GM18517 (cell line): ENCODE results near the gene ABCD3.

ENCODE experiments used
- ATAC-seq: cut with Tn5 transposase; IDR thresholded peaks from one replicate; pipeline ENCODE4 v1.9.1; 2021; ENCODE audit warnings: mild to moderate bottlenecking, moderate library complexity; ENCODE audit not compliant: unreplicated experiment

ABCD3 gene

DNA sequence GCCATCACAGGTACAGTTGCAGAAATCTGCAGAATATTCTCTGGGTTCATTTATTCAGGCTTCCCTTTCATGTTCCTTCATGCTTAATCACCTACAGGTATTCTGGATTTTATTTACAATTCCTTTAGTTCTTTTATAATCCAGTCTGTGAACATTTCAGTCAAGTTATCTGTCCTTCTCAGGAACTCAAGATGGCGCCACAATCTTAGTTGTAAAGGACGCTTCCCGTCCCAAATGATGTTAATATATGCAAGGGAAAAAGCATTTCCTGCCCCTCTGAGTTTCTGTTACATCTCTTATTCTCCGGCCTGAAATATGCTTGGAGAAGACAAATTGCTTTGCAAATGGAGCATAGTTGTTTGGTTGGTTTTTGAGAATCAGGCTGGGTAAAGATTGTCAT lies 104.1 kb downstream of the ABCD3 start:
- ATAC-seq: no peak

DNA sequence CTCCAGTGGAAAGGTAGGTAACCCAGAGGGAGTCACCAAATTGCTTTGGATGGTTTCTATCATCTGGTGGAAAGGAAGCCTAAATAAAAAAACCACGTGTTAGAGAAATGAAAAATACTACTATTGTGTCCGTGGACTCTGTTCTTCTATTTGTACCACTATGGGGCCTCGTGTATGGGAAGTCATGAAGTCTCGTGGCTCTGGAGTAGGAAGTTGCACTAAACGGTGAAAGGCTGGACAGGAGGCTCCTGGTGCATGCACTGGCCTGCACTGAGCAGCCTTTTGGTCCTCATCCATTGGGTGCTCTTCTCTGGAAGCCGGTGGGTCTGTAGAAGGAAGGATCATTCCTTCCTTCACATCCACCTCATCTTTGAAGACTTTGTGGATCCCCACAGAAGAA lies 106.3 kb downstream of the ABCD3 start:
- ATAC-seq: no peak

DNA sequence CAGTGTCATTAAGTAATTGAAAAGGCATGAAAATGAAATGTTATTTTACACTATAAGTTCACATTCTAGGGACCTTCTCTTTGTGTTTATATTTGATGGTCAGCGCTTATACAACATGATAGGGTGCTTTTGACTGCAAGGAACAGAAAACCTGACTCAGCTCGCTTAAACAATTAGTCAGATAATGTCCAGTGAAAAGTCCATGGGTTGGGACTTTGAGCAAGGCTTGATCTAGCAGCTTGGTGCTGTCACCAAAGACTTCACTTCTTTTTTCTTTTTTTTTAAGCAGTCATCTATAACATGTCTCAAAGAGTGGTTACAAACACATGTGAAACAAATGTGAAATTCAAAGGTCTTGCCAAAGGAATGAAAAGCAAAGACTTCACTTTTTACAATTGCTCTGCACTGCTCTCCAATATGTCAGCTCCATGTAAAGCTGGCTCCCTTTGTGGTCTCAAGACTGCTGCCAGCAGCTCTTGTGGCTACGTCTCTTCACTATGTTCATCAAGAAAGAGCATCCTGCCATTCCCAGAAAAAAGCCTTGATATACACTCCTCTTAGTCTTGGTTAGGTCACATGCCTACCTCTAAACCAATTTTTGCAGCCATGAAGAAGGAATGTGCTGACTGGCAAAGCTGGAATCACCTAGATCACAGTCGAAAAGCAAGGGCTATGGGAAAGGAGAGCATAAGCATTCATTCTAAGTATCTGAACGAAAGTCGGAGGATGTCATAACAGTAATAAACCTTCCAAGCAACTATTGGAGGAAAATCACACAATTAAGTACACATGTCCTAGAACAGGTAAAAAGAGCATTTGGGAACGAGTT lies 108.2 kb downstream of the ABCD3 start:
- ATAC-seq: no peak

DNA sequence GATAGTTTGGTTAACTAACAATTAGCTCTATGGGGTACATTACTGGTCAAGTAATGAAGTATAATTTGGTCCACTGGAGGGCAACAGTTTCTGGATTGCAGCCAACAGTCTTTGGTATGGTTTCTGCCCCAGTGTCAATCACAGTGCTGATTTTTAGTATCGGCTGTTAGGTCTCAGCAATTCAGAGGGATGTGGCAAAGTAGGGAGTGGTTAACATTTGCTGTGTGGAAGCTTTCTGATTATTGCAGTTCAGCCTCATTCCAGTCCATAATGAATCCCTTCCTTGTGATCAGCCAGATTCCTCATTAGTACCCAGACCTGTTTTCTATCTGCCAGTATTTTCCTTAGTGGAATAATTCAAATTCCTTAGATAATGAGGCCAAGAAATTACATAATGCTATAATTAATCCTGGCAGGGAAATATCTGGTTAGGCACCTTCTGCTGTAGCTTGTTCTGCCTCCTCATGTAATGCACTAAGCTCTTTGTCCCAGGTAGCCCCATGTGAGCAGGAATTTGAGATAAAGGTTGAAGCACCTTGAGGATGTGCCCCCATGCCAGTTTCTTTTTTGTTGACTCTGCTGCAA lies 109.3 kb downstream of the ABCD3 start:
- no peak for ATAC-seq

DNA sequence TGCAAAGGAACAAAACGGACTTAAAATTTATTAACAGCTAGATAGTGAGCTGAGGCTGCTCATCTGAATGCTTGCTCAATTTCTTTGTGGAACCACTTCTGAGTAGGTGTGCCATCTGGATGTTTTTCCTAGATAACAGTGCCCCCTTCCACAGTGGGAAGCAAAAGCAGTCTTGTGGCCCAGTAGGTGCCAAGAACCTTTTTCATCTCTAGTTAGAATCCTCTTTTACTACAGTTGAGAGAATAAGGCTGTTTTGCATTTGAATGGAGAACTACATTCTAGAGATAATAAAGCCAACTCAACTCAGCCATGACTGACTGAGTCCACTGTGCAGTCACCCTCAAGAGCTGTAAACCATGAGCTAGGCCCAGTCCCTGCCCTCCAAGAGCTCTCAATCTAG lies 110.1 kb downstream of the ABCD3 start:
- ATAC-seq: no peak

DNA sequence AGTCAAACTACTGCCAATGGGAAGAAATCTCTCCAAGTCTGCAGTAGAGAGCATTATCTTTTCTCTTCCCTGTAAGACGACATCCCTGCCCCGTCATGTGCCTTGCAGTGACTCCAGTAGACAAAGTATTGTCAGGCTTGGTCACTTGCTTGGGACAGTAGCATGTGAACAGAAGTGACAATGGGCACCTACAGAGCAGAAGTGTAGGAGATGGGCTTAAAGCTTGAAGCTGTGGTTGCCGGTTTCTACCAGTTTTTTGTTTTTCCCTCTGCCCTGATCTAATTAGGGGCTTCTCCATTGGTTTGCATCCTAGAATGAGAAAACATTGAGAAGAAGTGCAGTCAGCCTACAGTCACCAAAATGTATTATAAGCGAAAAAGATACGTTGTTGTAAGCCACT lies 110.6 kb downstream of the ABCD3 start:
- ATAC-seq: no peak

DNA sequence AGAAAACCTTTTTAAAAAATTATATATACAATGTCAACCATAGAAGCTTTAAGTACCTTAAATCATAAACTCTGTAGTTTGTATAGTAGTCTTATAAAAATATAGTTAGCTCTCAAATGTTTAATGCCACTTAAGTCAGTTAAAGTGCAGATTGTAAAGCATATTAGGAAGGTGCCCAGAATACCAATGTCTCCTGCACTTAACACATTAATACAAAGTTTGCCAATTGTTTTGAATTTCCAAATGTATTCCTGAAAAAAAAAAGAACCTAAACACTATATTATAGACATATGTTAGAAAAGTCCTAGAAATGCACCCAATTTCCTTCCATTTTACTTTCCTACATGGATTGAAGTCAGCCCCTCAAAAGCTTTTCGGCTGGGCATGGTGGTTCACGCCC lies 111.2 kb downstream of the ABCD3 start:
- no peak for ATAC-seq

DNA sequence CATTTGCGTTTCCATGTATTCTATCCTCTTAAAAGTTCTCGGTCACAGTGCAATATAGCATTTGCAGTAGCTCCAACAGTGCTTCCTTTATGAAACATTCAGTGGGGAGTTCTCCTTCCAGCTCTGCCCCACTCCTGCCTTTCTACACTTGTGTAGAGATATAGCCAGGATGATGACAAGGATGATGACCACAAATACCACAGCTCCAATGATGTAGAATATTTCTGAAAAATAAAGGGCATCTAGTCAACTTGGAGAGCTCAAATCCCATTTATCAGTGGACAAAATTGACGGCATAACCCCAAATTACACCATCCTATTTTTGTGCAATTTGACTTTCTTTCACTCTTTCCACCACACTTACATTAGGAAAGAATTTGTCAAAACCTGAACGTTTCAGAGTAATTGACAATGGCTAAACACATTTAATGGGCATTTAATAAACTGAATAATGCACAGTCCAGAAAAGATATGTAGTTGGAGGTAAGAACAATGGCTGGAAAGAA lies 112.2 kb downstream of the ABCD3 start:
- no peak for ATAC-seq

DNA sequence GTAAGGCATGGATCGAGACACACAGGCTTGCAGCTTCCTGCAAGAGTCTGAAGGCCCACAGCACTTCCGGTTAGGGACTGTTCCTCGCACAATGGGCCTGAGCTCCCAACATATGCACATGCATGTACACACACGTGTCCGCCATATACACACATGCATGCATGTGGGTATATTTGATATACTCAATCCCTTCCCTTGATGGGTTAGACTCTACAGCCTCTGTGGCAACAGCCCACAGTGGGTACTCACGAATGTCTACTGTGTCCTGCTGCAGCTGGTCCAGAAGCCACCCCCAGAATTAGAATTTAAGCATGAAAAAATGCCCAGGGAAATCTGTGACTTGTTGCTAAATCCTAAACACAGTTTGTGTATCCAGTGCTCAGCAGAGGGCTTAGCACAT lies 113.5 kb downstream of the ABCD3 start:
- ATAC-seq: no peak

DNA sequence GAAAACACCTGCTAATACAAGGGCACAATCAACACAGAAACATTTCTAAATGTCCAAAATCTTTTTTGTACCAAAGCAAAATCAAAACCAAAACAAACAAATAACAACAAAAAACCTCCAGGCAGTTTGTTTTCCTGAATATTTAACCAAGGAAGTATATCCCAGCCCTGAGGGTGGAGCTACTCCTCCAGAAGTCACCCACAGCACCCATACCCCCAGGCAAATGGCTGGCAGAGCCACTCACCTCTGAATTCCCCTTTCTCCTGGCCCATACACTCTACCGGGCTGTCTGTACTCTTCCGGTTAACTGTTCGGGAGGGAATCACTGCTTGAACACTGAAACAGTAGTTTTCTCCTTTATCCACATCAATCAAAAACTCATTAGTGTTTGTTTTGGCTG lies 113.9 kb downstream of the ABCD3 start:
- no peak for ATAC-seq

DNA sequence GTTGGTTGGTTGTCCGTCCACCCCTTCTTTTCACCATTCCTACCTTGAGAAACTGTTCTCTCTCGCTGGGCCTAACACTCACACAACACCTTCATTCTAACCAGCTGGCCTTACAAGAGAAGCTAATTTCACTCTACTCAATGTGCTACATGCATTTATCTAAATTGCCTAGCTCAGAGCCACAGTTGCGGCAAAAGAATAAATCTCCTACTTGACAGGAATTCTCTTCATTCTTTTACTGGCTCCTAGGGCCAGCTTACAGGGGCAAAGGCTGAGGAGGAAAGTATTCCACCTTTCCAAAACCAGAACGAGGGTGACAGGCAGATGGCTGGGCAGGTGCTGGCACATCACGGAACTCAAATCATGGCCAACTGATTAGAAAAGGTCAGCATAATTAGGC lies 116.9 kb downstream of the ABCD3 start:
- ATAC-seq: no peak

DNA sequence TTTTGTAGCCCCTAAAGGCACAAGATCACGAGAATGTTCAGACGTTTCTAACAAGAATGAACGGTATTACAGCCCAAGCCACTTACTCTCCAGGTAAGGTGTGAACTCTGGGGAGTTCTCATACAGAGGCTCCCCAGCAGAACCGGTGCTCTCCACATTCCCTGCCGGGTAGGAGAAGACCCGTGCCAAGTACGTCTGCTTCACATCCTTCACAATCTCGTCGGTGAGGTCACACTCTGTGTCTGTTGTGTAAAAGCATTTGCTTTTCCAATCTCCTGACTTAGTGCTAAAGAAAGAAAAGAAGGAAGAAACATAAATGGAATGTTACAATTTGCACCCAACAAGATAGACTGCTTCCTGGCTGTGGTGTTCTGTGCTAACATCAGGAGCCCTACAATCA lies 117.7 kb downstream of the ABCD3 start:
- no peak for ATAC-seq

DNA sequence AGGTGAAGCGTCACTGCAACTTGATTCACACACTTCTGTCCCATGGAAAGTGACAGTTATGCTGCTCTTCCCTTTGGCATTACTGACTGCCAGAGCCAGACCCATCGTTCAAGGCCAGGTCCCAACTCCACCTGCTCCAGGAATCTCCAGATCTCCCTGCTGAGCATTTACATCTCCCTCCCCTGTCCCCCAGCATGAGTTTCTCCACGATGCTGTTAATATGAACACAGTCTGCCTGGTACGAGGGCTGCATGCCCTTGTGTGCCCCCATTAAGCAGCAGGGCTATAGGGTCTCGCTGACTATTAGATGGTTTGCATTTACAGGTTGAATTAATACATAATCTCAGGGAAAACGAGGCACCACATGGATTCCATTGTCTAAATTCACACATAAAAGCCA lies 119.1 kb downstream of the ABCD3 start:
- ATAC-seq: no peak

DNA sequence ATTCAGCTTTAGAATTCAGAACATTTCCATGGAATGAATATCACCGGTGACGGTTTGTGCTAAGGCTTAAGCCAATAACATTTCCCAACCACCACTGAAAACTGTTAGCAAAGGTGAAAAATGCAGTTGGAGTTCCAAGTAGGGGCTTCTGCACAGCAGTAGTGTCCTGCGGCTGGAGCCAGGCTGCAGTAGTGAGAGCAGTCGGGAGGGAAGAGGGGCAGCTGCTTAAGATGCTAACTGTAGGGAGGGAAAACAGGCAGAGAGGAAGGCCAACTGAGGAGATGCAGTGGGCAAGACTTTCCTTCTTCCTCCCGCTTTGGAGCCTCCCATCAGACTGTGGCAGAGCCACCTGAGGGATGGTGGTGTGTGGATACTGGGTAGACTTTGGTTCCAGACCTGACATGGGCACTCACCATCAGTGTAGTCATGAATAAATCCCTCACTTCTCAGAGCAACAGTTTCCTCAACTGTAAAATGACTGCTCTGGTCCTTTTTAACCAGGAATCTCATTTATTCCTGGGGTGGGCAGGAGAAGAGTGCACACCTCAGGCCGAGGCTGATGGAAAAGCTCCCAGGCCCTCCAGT lies 120.1 kb downstream of the ABCD3 start:
- ATAC-seq: no peak

DNA sequence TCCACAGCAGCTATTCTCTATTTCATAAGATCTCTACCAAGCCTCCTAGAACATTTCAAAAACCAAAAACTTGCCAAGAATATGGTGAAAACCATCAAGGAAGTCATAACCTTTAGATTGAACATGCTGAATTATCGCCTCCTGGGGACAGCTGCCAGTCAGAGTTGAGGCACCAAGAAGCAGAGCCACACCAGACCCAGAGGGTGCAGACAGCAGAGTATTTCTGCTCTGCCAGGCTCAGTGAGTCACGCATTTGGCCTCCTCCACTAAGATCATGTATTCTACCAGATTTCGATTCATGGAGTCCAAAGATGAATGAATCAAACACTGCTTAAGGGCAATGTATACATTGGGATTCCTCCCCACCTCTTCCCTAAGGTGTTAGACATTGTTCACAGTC lies 121.3 kb downstream of the ABCD3 start:
- ATAC-seq: no peak

DNA sequence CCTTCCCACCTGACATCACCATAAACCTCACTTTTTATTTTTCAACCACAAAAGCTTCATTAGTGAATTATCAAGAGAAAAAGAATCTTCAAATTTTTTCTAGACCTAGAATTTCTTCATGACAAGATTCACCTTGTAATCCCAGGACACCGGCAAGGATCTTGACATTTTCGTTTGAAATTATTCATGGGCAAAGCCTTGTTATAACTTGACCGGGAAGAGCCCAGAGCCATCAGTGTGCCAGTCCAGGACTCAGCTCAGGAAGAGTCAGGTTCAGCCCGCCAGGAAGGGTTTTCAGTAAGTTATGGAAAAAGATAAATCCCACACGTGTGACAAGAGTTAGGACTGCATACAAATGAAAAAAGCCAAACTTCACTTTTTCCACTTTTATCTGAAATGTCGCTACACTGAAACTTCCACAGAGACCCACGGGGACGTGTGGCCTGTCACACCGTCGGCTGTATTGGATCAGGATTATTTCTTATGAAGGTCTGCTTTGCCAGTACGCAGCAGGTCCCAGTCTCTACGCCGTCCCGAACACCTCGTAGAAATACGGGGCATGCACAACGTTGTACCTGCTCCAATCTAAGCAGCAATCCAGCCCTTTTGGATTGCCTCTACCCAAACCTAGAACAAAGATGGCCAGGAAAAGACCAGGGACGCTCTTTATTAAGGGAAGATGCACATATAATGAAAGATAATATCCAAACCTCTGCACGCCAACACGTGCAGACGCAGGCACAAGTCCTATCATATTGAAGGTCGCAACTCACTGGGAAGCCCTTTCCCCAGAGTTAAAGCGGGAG lies 122.5 kb downstream of the ABCD3 start:
- ATAC-seq: no peak

DNA sequence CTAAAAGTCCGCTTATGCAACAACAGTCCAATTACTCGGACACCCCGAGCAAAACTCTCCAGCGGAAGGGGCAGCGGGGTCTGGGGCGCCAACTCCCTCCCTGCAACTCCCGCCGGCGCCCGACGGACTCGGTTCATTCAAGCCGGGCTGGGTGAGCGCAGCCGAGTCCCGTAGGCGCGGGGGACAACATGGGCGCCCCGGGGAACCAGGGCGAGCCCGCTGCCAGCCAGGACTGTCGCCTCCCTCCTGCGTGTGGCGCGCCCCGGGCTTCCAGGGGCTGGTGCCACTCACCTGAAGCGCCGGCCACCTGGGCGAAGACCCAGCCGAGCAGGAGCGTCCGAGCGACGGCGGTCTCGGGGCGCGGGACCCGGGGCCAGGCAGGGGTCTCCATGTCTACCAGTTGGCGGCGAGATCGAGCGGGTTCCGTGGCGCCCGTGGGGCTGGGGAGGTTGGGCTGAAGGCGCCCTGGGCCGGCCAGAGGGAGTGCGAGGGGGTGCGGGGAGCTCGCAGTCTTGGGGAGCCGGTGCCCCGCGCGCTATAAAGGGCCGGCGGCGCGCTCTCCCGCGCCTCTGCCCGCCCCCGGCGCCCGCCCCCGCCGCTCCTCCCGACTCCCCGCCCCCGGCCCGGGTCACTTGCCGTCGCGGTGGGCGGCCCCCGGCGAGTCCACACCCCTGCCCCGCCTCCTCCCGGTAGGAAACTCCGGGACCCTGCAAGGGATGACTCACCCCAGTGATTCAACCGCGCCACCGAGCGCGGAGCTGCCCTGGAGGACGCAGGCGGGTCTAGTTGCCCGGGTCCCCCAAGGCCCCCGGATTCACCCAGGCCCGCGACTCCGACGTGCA lies 123.3 kb downstream of the ABCD3 start, which contains the start of gene F3:
F3 (minus strand) TSS at position 514 of the 842 bp plus-strand sequence; CDS start at position 391, 123 bp downstream.
- ATAC-seq: no peak

DNA sequence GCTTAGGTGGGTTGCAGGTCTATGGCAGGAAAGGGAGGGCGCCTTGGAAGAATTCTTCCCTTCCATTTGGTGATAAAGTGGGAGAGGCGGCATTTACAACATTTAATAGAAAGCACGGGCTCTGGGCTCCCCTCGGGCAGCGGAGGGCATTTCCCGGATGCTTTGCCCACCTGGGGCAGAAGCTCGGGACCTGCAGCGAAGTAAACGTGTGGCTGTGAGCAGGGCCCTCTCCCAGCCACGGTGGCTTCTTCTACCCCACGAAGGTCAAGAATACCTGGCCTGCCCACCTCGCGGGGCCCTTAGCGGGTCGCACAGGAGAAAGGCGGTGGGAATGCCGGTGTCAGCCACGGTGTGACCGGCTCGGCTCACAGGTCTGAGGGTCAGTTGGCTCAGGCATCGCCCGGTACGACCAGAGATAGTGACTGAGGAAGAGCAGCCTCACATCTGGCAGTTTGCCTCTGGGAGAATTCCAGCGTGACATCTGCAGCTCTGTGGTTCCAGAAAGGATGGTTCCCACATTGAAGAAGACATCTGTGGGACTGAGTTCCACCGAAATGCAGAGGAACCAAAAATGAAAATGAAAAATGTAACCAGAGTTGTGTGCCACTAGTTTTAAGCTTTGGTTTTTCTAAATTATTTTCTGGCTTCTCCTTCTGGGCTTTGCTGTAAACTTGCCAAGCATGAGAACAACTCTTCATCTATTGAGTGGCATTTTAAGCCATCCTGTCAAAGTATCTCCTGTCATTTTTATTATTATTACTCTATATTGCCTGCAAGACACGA lies 124.1 kb downstream of the ABCD3 start:
- no peak for ATAC-seq

DNA sequence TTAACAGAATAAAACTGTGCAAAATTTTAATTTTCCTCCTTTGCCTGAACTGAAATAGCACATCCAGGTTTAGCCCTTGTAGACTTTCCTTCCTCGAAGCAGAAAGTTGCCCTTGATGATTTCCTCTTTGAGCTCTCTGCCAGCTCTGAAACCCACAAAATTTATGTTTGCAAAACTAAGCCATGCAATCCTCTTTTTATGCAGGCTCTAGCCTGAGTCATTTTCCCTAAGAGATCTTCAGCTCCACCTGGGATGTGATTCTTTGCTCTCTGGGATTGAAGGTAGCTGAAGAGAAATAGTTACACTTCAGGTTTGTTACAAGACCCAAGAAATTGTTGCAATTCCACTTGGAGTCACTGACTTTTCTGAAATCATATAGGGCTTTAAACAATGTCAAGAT lies 124.8 kb downstream of the ABCD3 start:
- no peak for ATAC-seq
